Suppressor macrophage treated with lipopolysaccharide for 1 hour (primary cell): ENCODE measurements around the gene CCDC187.

ENCODE experiments used
- DNase-seq, 3 donors: peaks; one replicate each; pipeline ENCODE4 v3.0.0-alpha.2; 2020 to 2022

Gene CCDC187

GRCh38 chr9:136297016-136297691 lies 6.7 kb downstream of the CCDC187 start:
- DNase-seq: no peak

- DNase-seq: no peak
Measured at GRCh38 chr9:136296434-136297015, 7.4 kb downstream of the CCDC187 start.

- no peak for DNase-seq
Measured at GRCh38 chr9:136295542-136296433, 8.1 kb downstream of the CCDC187 start.

GRCh38 chr9:136295055-136295454 lies 8.8 kb downstream of the CCDC187 start:
- DNase-seq: no peak

GRCh38 chr9:136294437-136294836 lies 9.5 kb downstream of the CCDC187 start:
- no peak for DNase-seq

GRCh38 chr9:136293476-136294077 lies 10.3 kb downstream of the CCDC187 start:
- no peak for DNase-seq

- no peak for DNase-seq
Measured at GRCh38 chr9:136292591-136293448, 11.1 kb downstream of the CCDC187 start.

GRCh38 chr9:136292026-136292538 lies 11.8 kb downstream of the CCDC187 start:
- no peak for DNase-seq

GRCh38 chr9:136291306-136292025 lies 12.4 kb downstream of the CCDC187 start:
- DNase-seq: no peak

GRCh38 chr9:136290508-136291000 lies 13.3 kb downstream of the CCDC187 start:
- no peak for DNase-seq

- DNase-seq: no peak
Measured at GRCh38 chr9:136289651-136290507, 14.0 kb downstream of the CCDC187 start.

- no peak for DNase-seq
Measured at GRCh38 chr9:136287960-136288753, 15.7 kb downstream of the CCDC187 start.

- no peak for DNase-seq
Measured at GRCh38 chr9:136286987-136287379, 16.9 kb downstream of the CCDC187 start.

GRCh38 chr9:136286359-136286986 lies 17.4 kb downstream of the CCDC187 start:
- no peak for DNase-seq

- DNase-seq: no peak
Measured at GRCh38 chr9:136285501-136286358, 18.2 kb downstream of the CCDC187 start.

- DNase-seq: no peak
Measured at GRCh38 chr9:136284951-136285350, 18.9 kb downstream of the CCDC187 start.

- DNase-seq: no peak
Measured at GRCh38 chr9:136284311-136284710, 19.6 kb downstream of the CCDC187 start.
